NCI-H1930 (cell line): ENCODE results near the gene SIRT7.
A peak's percentile ranks its signal among the peaks of the same experiment; 100 is the strongest.

Experiments used
- DNase-seq, 2 experiments: peaks; one replicate each; lab custom pipeline; 2025; lab: John Stamatoyannopoulos, UW

The SIRT7 gene

GRCh38 chr17:81863833-81864768 lies 53.9 kb downstream of the SIRT7 start:
- peak in 1 of 2 experiments; percentile 38 for DNase-seq

GRCh38 chr17:81863123-81863675 lies 54.8 kb downstream of the SIRT7 start:
- no peak for DNase-seq
